CD4-positive, alpha-beta T cell treated with Interleukin-12 subunit alpha and Interleukin-12 subunit beta, for 1 hour (primary cell): ENCODE results near the gene ANKRD16.
A peak's percentile ranks its signal among the peaks of the same experiment; 100 is the strongest.
"Not testable (repeated sequence)": the region's sequence is repeated elsewhere in the genome, so short reads cannot be mapped to it uniquely, and the experiment has no call there.

Experiments used
- DNase-seq: peaks from one replicate; pipeline ENCODE4 v3.0.0-alpha.2; 2020

ANKRD16 gene

GRCh38 chr10:5902511-5903274 lies 13.0 kb upstream of the ANKRD16 start:
- DNase-seq: no peak

DNA sequence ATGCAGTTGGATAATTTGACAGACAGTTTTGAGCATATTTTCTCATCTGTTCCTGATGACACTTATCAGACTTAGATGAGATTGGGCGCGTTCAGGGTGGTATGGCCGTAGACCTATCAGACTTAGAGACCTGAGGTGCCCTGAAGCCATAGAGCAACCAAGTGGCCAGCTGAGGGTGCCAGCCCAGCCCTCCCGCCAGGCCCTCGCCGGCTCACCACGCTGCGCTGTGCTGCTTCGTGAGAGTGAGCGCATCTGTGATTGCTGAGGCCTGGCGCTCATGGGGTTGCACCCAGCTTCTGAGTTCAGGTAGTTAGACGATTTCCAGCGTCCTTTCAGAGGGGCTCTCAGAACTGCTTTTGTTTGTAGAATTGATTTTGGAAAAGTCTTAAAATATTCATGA lies 10.6 kb upstream of the ANKRD16 start:
- no peak for DNase-seq

GRCh38 chr10:5898163-5898562 lies 8.5 kb upstream of the ANKRD16 start:
- DNase-seq: no peak

DNA sequence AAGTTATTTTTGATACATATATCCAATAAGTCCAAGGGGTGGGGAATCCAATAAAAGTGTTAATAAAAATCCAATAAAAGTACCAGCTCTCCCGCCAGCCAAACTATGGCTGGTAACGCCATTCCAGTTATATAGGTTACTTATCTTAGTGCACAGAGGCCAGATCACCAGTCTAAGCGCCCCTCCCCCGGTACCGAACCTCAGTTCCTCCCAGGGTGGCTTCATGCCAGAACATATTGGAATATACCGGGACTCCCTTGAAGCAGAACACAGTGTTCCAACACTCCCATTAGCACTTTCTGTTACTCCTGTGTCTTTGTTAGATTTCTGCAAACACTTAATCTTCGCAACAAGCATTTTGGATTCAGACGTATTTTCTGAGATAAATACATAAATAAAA lies 7.8 kb upstream of the ANKRD16 start:
- DNase-seq: no peak

DNA sequence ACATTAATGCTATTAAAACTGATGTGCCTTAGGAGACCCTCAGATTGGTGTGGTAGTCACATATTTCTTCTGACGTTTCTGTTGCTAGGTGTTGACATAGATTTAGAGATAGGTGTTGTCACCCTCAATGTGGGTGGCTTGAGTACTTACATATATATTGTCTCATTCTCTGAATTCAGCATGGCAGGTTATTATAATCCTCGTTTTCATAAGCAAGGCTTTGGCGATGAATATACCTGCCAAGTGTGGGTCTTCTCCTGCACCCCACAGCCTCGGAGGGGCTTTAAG lies 7.3 kb upstream of the ANKRD16 start:
- no peak for DNase-seq

- no peak for DNase-seq
Measured at GRCh38 chr10:5896208-5897052, 6.7 kb upstream of the ANKRD16 start.

DNA sequence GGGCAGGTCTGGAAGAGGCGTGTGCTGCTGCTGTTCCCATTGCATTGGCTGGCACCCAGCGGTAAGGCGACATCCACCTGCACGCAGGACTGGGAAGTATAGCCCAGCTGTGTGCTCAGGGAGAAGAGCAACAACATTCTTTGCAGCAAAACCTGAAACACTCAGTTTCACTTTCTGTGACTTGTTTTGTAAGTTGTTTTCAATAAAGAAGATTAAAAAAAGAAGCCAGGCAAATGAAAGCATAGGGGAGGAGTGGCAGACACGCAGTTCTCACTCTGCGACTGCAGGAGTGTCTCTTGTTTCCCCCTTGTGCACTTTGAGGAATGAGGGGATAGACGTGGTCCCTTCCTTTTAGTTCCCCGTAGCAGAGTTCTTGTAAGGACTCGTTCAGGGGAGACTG lies 6.1 kb upstream of the ANKRD16 start:
- no peak for DNase-seq

DNA sequence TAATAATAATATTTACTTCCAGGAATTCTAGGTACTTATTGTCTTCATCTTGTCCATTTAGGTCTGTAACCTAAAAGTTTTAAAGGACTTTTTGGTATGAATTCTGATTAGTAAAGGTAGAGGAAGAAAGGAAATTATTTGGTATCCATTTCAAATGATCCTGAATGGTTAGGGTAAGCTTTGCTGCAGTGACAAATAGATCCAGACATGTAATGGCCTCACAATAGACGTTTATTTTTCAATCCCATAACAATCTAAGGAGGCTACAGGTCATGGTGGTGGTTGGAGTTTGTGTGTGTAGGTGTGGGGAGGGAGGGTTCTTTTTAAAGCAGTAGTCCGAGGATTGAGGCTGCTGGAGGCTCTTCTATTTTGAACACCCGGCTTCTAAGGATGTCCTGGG lies 5.7 kb upstream of the ANKRD16 start:
- no peak for DNase-seq

DNA sequence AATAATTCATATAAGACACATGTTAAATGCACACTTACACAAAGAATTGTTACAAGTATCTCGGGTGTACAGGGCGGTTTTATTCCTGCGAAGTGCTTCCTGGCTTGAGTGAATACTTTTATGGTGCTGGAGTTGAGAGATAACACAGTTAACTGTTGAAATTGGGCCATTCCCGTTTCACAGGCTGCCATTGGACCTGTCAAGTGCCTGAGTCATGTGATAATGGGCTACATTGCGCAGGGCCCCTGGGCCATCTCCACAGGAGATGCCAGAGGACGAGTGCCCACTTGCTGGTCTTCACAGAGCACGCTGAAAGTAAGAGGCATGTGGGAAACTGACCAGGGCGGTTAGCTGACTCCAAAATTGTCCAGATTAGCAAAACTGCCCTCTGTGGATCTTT lies 5.2 kb upstream of the ANKRD16 start:
- DNase-seq: no peak

DNA sequence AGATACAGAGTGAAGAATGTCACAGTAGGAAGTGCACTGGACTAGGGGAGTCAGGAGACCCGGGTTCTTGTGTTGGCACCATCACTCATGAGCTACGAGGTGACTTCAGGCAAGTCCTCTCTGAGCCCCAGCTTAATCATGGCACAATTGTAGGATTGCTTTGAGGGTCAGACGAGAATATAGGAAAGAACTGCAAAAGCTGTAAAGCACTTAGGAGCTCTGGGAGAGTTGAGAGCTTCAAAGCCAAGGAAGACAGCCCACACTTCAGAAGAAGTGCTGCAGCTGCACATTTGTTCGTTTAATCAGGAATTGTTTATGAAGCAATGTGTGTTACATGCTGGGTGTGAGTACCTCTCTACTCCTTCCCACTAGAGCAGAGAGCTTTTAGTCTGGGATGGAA lies 4.7 kb upstream of the ANKRD16 start:
- no peak for DNase-seq

- DNase-seq: no peak
Measured at GRCh38 chr10:5893321-5893720, 3.6 kb upstream of the ANKRD16 start.

DNA sequence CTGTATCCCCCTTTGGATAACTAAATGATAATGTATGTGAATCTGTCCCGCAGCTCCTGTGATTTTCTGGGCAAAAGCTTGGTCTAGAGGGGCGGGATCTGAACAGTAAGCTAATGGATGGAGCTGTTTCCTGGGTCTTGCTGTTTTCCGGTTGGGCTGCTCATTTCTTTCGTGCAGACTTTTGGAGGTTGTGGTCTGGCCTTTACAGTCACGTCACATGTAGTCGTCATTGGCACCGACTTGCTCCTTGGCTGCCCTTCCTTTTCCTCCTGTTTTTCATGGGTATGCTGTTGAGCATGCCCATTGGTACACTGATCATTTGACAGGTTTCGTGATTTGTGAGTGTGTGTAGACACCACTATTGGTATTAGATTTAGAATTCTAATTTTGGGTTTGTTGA lies 2.3 kb upstream of the ANKRD16 start:
- DNase-seq: no peak

GRCh38 chr10:5891009-5891408 lies 1.3 kb upstream of the ANKRD16 start:
- no peak for DNase-seq

GRCh38 chr10:5890452-5890915 lies 791 bp upstream of the ANKRD16 start:
- peak; percentile 12 for DNase-seq

DNA sequence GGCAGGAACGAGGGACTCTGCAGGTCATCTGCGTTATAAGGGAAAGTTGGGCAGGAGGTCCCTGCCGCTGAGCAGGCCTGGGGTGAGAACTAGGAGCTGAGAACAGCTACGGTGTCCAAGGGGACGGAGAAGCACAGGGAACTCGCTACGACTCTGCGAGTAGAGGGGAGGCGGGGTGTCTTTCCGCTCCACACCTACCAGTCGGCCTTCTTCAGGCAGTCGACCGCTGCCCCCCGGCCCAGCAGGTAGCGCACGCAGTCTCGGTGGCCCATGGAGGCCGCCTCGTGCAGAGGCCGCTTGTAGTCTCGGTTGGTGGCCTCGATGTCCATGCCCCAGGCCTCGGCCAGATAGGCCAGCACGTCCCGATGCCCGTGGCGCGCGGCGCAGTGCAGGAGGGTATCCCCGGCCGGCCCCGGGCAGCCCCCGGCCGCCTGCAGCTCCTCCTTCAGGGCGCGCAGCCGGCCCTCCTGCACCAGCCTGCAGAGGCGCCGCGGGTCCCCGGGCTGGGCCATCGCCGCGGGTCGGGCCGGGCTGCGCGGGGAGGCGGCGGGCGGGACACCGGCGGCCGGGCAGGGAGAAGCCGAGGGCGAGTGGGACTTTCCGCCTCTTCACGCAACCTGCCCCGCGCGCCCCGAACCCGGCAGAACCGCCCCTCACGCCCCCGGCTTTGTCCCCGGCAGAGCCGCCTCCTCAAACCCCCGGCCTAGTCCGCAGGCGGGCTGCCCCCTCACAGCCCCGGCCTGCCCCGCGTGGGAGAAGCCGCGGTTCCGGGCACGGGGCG lies 660 bp downstream of the ANKRD16 start:
- DNase-seq: peak; percentile 31

DNA sequence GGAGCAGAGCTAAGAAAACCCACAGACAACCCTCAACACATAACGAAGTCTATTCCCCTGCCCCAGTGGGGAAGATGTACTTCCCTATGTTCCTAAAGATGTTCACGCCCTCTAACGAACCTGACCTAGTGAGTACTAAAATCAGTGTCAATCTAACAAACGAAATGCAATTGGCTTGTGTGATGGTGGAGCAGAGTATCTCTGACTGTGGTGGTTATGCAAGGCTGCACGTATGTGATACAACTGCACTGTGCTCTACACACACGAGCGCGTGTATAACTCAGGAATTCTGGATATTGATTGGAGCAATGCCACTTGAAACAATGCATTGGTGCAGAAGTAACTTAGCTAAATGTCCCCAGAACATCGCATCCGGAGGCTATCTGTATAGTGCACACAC lies 1.3 kb downstream of the ANKRD16 start:
- DNase-seq: no peak

DNA sequence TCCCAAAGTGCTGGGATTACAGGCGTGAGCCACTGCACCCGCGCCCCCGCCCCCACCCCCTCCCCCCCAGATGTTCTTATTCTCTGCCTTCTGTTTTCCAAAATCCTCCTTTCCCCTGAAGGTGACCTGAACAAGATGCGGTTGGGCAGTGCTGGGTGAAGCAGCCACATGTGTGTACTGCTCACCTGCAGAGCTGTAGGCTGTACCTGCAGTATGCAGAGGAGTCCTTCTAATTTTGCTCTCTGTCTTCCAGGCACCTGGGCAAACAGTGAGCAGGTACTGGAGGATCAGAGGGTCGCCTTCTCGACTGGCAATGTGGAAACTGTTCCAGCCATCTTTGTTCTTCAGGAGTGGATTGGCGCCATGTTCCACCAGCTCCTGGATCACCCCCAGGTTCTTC lies 2.1 kb downstream of the ANKRD16 start:
- DNase-seq: no peak

DNA sequence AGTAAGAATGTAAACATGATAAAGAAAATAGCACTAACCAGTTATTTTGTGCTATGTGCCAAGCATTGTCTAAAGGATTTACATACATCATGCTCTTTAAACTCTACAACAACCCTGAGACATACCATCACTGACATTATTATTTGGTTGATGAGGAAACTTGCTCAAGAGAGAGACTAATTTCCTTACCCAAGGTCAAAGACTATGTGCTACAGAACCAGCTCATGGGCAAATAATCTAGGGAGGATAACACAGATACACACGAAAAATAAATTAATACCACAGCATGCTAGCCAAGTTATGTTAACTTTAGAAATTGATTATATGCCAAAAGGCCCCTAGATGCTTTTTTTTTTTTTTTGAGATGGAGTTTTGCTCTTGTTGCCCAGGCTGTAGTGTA lies 2.7 kb downstream of the ANKRD16 start:
- no peak for DNase-seq

DNA sequence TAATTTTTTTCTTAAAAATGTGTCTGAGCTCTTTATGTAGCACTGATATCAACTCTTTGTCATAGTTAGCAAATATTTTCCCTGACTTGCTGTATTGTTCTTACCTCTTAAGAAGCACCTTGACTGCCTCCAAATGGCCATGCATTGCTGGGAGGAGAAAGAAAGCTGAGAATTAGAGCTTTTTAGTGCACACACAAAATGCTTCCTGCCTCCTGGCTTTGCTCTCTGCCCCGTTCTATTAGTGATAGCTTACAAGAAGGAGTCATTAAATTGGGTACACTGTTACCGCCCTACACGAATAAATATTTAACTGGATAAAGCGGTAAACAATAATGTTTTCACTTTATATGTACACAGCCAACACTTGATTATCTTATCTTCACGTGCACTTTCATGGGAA lies 4.1 kb downstream of the ANKRD16 start:
- no peak for DNase-seq

DNA sequence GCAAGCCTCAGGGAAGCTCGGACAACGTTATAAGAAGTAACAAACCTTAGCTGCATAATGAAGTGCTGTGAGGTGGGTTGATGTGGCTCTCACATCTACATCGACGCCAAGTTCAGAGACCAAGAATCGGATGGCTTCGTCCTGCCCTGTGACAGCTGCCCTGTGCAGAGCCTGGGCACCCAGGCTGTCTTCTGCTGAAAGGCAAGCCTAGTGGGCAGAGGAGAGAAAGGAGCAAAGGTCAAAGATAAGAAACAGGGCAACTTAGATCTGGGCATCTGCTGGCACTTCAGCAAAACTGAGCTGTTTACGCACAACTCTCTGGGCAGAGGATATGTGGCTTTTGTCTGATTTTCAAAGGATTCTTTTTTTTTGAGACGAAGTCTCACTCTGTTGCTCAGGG lies 6.7 kb downstream of the ANKRD16 start:
- DNase-seq: no peak

DNA sequence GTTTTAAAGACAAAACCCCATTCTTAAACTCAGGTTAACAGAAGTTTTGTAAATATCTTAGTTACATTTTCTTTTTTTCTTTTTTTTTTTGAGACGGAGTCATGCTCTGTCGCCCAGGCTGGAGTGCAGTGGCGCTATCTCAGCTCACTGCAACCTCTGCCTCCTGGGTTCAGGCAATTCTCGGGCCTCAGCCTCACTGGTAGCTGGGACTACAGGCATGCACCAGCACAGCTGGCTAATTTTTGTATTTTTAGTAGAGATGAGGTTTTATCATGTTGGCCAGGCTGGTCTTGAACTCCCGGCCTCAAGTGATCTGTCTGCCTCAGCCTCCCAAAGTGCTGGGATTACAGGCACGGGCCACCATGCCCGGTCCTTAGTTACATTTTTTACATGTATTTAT lies 12.7 kb downstream of the ANKRD16 start:
- not testable (repeated sequence) for DNase-seq

GRCh38 chr10:5876181-5876768 lies 13.4 kb downstream of the ANKRD16 start:
- DNase-seq: no peak

GRCh38 chr10:5873515-5873995 lies 16.1 kb downstream of the ANKRD16 start:
- peak; percentile 75 for DNase-seq
